ENCODE data around the gene MED23.

Gene MED23

DNA sequence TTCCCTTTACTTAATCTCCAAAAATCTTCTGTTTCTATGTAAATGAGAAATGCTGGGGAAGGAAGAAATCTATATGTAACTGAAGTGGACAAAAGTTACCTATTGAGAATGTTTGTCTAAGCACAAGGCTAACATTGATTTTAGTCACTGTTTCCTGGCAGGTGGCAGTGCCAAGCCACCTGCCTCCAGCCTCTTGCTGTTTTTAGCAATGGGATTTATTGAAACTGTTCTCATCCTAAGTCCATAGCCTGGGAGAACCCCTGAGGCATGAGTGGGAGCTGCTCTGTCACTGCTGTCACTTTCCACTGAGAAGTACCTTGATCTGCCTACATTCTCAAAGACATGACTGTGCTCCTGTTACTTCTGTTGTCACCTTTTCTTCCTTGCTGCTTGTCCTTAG lies 23.7 kb upstream of the MED23 start:
- no peak for DNase-seq (ENCODE audit: insufficient read length, low spot score)
- TF ChIP-seq, protein P1, sequence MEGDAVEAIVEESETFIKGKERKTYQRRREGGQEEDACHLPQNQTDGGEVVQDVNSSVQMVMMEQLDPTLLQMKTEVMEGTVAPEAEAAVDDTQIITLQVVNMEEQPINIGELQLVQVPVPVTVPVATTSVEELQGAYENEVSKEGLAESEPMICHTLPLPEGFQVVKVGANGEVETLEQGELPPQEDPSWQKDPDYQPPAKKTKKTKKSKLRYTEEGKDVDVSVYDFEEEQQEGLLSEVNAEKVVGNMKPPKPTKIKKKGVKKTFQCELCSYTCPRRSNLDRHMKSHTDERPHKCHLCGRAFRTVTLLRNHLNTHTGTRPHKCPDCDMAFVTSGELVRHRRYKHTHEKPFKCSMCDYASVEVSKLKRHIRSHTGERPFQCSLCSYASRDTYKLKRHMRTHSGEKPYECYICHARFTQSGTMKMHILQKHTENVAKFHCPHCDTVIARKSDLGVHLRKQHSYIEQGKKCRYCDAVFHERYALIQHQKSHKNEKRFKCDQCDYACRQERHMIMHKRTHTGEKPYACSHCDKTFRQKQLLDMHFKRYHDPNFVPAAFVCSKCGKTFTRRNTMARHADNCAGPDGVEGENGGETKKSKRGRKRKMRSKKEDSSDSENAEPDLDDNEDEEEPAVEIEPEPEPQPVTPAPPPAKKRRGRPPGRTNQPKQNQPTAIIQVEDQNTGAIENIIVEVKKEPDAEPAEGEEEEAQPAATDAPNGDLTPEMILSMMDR (IDR thresholded peaks at IDR 0.05; ENCODE audit: insufficient read depth, missing control alignments): no peak
- FAIRE-seq: no peak

- FAIRE-seq (no peak), DNase-seq (ENCODE audit: insufficient read length, low spot score) (no peak)
- TF ChIP-seq, protein P1 (IDR thresholded peaks at IDR 0.05; ENCODE audit: insufficient read depth, missing control alignments): no peak
Measured at GRCh38 chr6:131646249-131646670, 18.2 kb upstream of the MED23 start.

- DNase-seq (ENCODE audit: insufficient read length, low spot score) (no peak), FAIRE-seq (no peak)
- TF ChIP-seq, protein P1 (IDR thresholded peaks at IDR 0.05; ENCODE audit: insufficient read depth, missing control alignments): no peak
Measured at GRCh38 chr6:131645846-131646245, 17.8 kb upstream of the MED23 start.

DNA sequence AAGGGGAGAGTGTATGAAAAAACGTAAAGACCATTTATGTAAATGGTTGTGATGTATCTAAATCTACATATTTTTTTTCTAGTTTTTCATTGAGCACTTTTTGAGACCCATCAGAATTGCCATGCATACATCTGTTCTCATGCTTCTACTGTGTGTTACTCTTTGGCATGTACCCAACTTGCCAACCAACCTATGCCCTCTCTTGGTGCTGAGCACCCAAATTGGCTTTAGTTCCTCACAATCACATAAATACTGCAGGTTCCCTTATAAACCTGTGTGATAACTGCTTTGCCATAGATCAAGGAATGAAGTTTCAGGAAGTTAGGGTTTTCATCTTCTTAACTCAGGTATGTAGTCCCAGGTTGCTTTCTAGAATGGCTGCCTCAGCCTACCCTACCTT lies 16.9 kb upstream of the MED23 start:
- FAIRE-seq: no peak
- DNase-seq (ENCODE audit: insufficient read length, low spot score): no peak
- TF ChIP-seq, protein P1 (IDR thresholded peaks at IDR 0.05; ENCODE audit: insufficient read depth, missing control alignments): no peak

DNA sequence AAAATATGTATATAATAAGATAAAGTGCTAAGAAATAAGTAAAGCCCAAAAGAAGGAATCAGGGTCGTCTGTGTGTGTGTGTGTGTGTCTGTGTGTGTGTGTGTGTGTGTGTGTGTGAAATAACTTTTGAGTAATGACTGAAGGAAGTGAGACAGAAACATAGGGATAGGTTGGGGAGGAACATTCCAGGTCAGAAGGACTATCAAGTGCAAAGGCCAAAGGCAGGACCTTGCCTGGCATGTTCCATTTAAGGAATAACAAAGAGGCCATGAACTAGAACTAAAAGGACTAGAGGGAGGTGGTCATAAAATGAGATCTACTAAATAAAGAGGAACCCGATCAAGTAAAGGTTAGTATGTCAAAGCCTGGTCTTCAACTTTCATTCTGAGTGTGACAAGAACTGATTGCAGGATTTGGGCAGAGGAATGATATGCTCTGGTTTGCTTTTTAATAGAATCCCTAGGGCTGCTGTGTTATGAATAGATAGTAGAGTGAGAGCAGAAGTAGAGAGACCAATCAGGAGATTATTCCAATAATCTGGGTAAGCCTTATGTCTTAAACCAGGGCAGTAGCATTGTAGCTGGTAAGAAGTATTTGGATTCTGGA lies 15.9 kb upstream of the MED23 start:
- no peak for DNase-seq (ENCODE audit: insufficient read length, low spot score)
- TF ChIP-seq, protein P1 (IDR thresholded peaks at IDR 0.05; ENCODE audit: insufficient read depth, missing control alignments): no peak
- no peak for FAIRE-seq

- FAIRE-seq (no peak), DNase-seq (ENCODE audit: insufficient read length, low spot score) (no peak)
- TF ChIP-seq, protein P1 (IDR thresholded peaks at IDR 0.05; ENCODE audit: insufficient read depth, missing control alignments): no peak
Measured at GRCh38 chr6:131642987-131643611, 15.1 kb upstream of the MED23 start.

DNA sequence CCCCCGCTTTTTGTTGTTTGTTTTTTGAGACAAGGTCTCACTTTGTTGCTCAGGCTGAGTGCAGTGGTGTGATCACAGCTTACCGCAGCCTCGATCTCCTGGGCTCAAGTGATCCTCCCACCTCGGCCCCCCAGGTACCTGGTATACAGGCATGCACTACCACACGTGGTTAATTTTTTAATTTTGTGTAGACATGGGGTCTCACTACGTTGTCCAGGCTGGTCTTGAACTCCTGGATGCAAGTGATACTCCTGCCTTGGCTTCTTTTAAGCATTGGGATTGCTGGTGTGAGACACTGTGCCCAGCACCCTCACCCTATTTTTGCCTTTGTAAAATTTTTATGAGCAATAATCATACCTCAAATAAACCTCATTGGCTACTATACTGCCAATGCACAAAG lies 14.5 kb upstream of the MED23 start:
- FAIRE-seq (no peak), DNase-seq (ENCODE audit: insufficient read length, low spot score) (no peak)
- TF ChIP-seq, protein P1 (IDR thresholded peaks at IDR 0.05; ENCODE audit: insufficient read depth, missing control alignments): no peak
